ENCODE data around the gene FAM120B. TPM values are rescaled to one million over a fixed set of nuclear protein-coding genes. Genes with fewer than 3 reads are reported as not detected.

The FAM120B gene
- total RNA-seq = 10 to 100 TPM; 24.6 to 40.3 (median 31.9) TPM

- peaks cover 0 to 6% of the 10 kb centered on the region in 2 donors for H3K36me3 ChIP-seq
- H3K9me3 ChIP-seq = no peaks in the 10 kb centered on the region
- H3K27me3 ChIP-seq = no peaks in the 10 kb centered on the region
- peak within 1 kb of the TSS; percentile 88 to 97 for H3K4me3 ChIP-seq
- 0 to 1% methylated on average over 12 to 17 of the region's 97 CpGs for WGBS, 2 donors (ENCODE audit: low coverage in 1 of 2)
- peak within 1 kb of the TSS; percentile 72 to 96 (median 90) for H3K27ac ChIP-seq
- H3K4me1 ChIP-seq = peaks cover 9 to 53% (median 12%) of the 10 kb centered on the region in 3 donors
- TF ChIP-seq CTCF (IDR thresholded peaks at IDR 0.05) (peak in 1 of 4 experiments; percentile 10), EP300 (IDR thresholded peaks at IDR 0.05) (no peak), POLR2AphosphoS5 (IDR thresholded peaks at IDR 0.05) (peak; percentile 92), POLR2A (IDR thresholded peaks at IDR 0.05) (peak; percentile 81 to 92)
- ATAC-seq = peak; percentile 99
Observed at GRCh38 chr6:170306324-170307079, at the start of gene FAM120B. TSS of gene FAM120B (plus strand) at chr6:170306758. CDS start at chr6:170317391, 10,633 bp downstream.

GRCh38 chr6:170257376-170257775, 49.2 kb upstream of the FAM120B start:
- H3K9me3 ChIP-seq = no peaks in the 10 kb centered on the region
- no peak for ATAC-seq
- H3K27me3 ChIP-seq = no peaks in the 10 kb centered on the region
- H3K36me3 ChIP-seq = no peaks in the 10 kb centered on the region
- no peak overlapping the region for H3K27ac ChIP-seq
- 87% methylated on average over 3 of the region's 4 CpGs; no CpG with 5 or more reads in 1 of the 2 donors for WGBS, 2 donors (ENCODE audit: low coverage in 1 of 2)
- no peak overlapping the region for H3K4me3 ChIP-seq
- no peaks in the 10 kb centered on the region for H3K4me1 ChIP-seq
- TF ChIP-seq EP300 (IDR thresholded peaks at IDR 0.05) (no peak), POLR2AphosphoS5 (IDR thresholded peaks at IDR 0.05) (no peak), CTCF (IDR thresholded peaks at IDR 0.05) (no peak), POLR2A (IDR thresholded peaks at IDR 0.05) (no peak)

GRCh38 chr6:170258407-170258806, 48.2 kb upstream of the FAM120B start:
- ATAC-seq = no peak
- Histone ChIP-seq H3K27me3 (no peaks in the 10 kb centered on the region), H3K27ac (no peak overlapping the region), H3K9me3 (no peaks in the 10 kb centered on the region), H3K4me1 (no peaks in the 10 kb centered on the region), H3K36me3 (no peaks in the 10 kb centered on the region), H3K4me3 (no peak overlapping the region)
- 83 to 89% methylated on average over 3 to 6 of the region's 6 CpGs for WGBS, 2 donors (ENCODE audit: low coverage in 1 of 2)
- TF ChIP-seq POLR2AphosphoS5 (IDR thresholded peaks at IDR 0.05) (no peak), CTCF (IDR thresholded peaks at IDR 0.05) (no peak), POLR2A (IDR thresholded peaks at IDR 0.05) (no peak), EP300 (IDR thresholded peaks at IDR 0.05) (no peak)

GRCh38 chr6:170259278-170259677, 47.3 kb upstream of the FAM120B start:
- H3K9me3 ChIP-seq = no peaks in the 10 kb centered on the region
- no peaks in the 10 kb centered on the region for H3K27me3 ChIP-seq
- no peaks in the 10 kb centered on the region for H3K36me3 ChIP-seq
- H3K4me3 ChIP-seq = no peak overlapping the region
- WGBS, 2 donors (ENCODE audit: low coverage in 1 of 2) = 73% methylated on average over 4 of the region's 5 CpGs; no CpG with 5 or more reads in 1 of the 2 donors
- H3K4me1 ChIP-seq = no peaks in the 10 kb centered on the region
- H3K27ac ChIP-seq = no peak overlapping the region
- no peak for TF ChIP-seq POLR2AphosphoS5 (IDR thresholded peaks at IDR 0.05)
- no peak for TF ChIP-seq CTCF (IDR thresholded peaks at IDR 0.05)
- no peak for TF ChIP-seq EP300 (IDR thresholded peaks at IDR 0.05)
- TF ChIP-seq POLR2A (IDR thresholded peaks at IDR 0.05) = no peak
- no peak for ATAC-seq

GRCh38 chr6:170260686-170261085, 45.9 kb upstream of the FAM120B start:
- no peak overlapping the region for H3K27ac ChIP-seq
- H3K27me3 ChIP-seq = no peaks in the 10 kb centered on the region
- no peaks in the 10 kb centered on the region for H3K9me3 ChIP-seq
- no peaks in the 10 kb centered on the region for H3K36me3 ChIP-seq
- peaks cover 0 to 5% (median 0%) of the 10 kb centered on the region in 3 donors for H3K4me1 ChIP-seq
- no peak for ATAC-seq
- WGBS, 2 donors (ENCODE audit: low coverage in 1 of 2) = 75 to 83% methylated on average over 2 to 3 of the region's 7 CpGs
- TF ChIP-seq POLR2AphosphoS5 (IDR thresholded peaks at IDR 0.05) = no peak
- TF ChIP-seq EP300 (IDR thresholded peaks at IDR 0.05) = no peak
- no peak for TF ChIP-seq POLR2A (IDR thresholded peaks at IDR 0.05)
- TF ChIP-seq CTCF (IDR thresholded peaks at IDR 0.05) = no peak
- no peak overlapping the region for H3K4me3 ChIP-seq

Data from gastroesophageal sphincter (tissue), 4 donors.